Osteoblast (primary cell): ENCODE data around the gene DNAH11. TPM values are rescaled to one million over a fixed set of nuclear protein-coding genes. Genes with fewer than 3 reads are reported as not detected.
A peak's percentile ranks its signal among the peaks of the same experiment; 100 is the strongest.

ENCODE experiments used
- DNase-seq: peaks from one replicate; pipeline ENCODE4 v3.0.0; 2011; ENCODE audit warnings: low spot score, mixed read lengths; ENCODE audit not compliant: insufficient read length; ENCODE audit errors: missing footprints
- H2AFZ ChIP-seq: 2 replicates; pipeline ENCODE4 v1.6.0; 2011; ENCODE audit warnings: mild to moderate bottlenecking, low read length
- H3K27ac ChIP-seq: 2 replicates; pipeline ENCODE4 v1.5.1; 2011; ENCODE audit warnings: mild to moderate bottlenecking, low read depth, low read length, moderate library complexity
- H3K27me3 ChIP-seq: 2 replicates; pipeline ENCODE4 v1.6.0; 2012; ENCODE audit warnings: mild to moderate bottlenecking, control low read depth, inconsistent platforms, low read length, moderate library complexity; ENCODE audit not compliant: insufficient read depth
- H3K36me3 ChIP-seq: 2 replicates; pipeline ENCODE4 v1.5.1; 2011; ENCODE audit warnings: mild to moderate bottlenecking, low read length, control low read depth, moderate library complexity; ENCODE audit not compliant: insufficient read depth
- H3K4me1 ChIP-seq: 2 replicates; pipeline ENCODE4 v1.5.1; 2011; ENCODE audit warnings: mild to moderate bottlenecking, low read length, control low read depth, moderate library complexity; ENCODE audit not compliant: insufficient read depth
- H3K4me2 ChIP-seq: 2 replicates; pipeline ENCODE4 v1.6.0; 2011; ENCODE audit warnings: mild to moderate bottlenecking, low read length; ENCODE audit not compliant: insufficient read depth
- H3K4me3 ChIP-seq: fragments of 200-600 bp; sonication (generic); 3 replicates; pipeline ENCODE4 v1.5.1; 2012; ENCODE audit warnings: mild to moderate bottlenecking, low read length, inconsistent platforms; ENCODE audit not compliant: insufficient read depth
- H3K79me2 ChIP-seq: 2 replicates; pipeline ENCODE4 v1.6.0; 2012; ENCODE audit warnings: mild to moderate bottlenecking, low read length, control low read depth, inconsistent platforms; ENCODE audit not compliant: insufficient read depth
- H3K9me3 ChIP-seq: 2 replicates; pipeline ENCODE4 v1.5.1; 2011; ENCODE audit warnings: low read depth, low read length, control low read depth
- H4K20me1 ChIP-seq: 2 replicates; pipeline ENCODE4 v1.6.0; 2012; ENCODE audit warnings: mild to moderate bottlenecking, low read length, control low read depth; ENCODE audit not compliant: insufficient read depth
- CTCF ChIP-seq: IDR thresholded peaks from 2 replicates; pipeline ENCODE4 v1.5.1; 2011; ENCODE audit warnings: mild to moderate bottlenecking, low read depth, low read length, moderate library complexity; ENCODE audit errors: extremely low read depth
- total RNA-seq: library from RNA; depleted of rRNA; stranded (reverse); fragments of >200 nt; gene quantifications from 2 replicates; pipeline ENCODE4 v1.2.3, GENCODE V29; 2012

DNAH11 gene
- total RNA-seq, 1 donor, result 1.1 TPM

- DNase-seq, result no peak
- H3K4me1 ChIP-seq, result peaks cover 7% of the 10 kb centered on the region
Measured at GRCh38 chr7:21948364-21948763, 405.5 kb downstream of the DNAH11 start.

DNA sequence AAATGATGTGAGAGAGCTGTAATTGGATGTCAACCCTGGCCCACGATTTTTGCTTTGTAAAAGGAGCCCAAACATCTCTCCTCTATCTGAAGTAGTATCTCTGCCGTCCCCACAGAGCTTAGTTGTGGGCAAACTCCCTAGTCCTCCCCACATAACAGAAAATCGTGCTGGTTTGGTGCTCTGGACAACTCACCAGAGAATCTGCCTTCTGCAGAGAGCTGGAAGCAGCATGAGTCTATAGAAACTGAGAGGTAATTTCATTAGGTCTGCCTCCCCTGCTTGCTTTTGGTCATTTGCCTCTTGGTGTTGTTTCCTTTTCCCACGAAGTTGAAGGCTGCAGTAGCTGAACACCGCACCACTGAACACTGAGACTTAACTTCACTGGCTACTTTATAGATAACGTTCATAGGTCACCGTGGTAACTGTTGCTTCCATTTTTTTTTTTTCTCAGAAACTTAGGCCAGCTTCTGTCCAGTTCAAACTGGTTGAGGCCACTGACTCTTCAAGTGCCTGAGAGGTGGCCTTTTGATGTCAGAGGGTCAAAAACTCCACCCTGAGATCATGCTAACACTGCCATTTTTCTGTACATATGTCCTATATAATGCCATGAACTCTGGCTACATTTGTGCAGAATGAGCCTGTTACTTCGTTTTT lies 406.2 kb downstream of the DNAH11 start:
- no peaks in the 10 kb centered on the region for H4K20me1 ChIP-seq
- no peak for TF ChIP-seq CTCF
- H2AFZ ChIP-seq, result peak overlapping the region; percentile 1
- no peaks in the 10 kb centered on the region for H3K36me3 ChIP-seq
- no peak overlapping the region for H3K27ac ChIP-seq
- DNase-seq, result no peak
- peaks cover 4% of the 10 kb centered on the region for H3K4me1 ChIP-seq
- no peak overlapping the region for H3K4me3 ChIP-seq
- no peaks in the 10 kb centered on the region for H3K79me2 ChIP-seq
- H3K4me2 ChIP-seq, result no peak overlapping the region
- H3K9me3 ChIP-seq, result no peaks in the 10 kb centered on the region
- H3K27me3 ChIP-seq, result no peaks in the 10 kb centered on the region

More at GRCh38 chr7:21948364-21948763, 405.5 kb downstream of the DNAH11 start:
- H3K9me3 ChIP-seq, result no peaks in the 10 kb centered on the region
- H3K27me3 ChIP-seq, result no peaks in the 10 kb centered on the region
- no peak overlapping the region for H3K4me2 ChIP-seq
- H4K20me1 ChIP-seq, result no peaks in the 10 kb centered on the region
- H2AFZ ChIP-seq, result no peak overlapping the region
- TF ChIP-seq CTCF, result no peak
- H3K79me2 ChIP-seq, result peaks cover under 1% of the 10 kb centered on the region
- H3K4me3 ChIP-seq, result no peak overlapping the region
- H3K27ac ChIP-seq, result no peak overlapping the region
- H3K36me3 ChIP-seq, result no peaks in the 10 kb centered on the region

Other genes starting within 250 kb of the DNAH11 start
- 5.0 and 5.1 TPM in 2 replicates for gene SP4, start 115.0 kb upstream of the DNAH11 start, total RNA-seq